Calu3 (cell line): ENCODE data around the gene ETS1. TPM values are rescaled to one million over a fixed set of nuclear protein-coding genes. Genes with fewer than 3 reads are reported as not detected.

Experiments
- BruUV-seq: library from RNA; stranded (reverse); fragments of 400-500 nt; replicated peaks from 2 replicates; lab custom pipeline; 2021; lab: Mats Ljungman, UMichigan
- CTCF ChIA-PET: fragments of 300-600 bp; sonication (Branson Sonifier 250); formaldehyde crosslinking; loops from one replicate; lab custom pipeline; 2022; ENCODE audit warnings: antibody characterized with exemption; lab: Charles Lee
- DNase-seq: peaks from one replicate; pipeline ENCODE4 v3.0.0; 2022
- H3K27ac Mint-ChIP-seq: one replicate; pipeline ENCODE4 v1.8.0; 2022; ENCODE audit warnings: mixed read lengths; ENCODE audit not compliant: unreplicated experiment
- H3K27me3 Mint-ChIP-seq: one replicate; pipeline ENCODE4 v1.8.0; 2022; ENCODE audit warnings: mixed read lengths; ENCODE audit not compliant: unreplicated experiment
- H3K36me3 Mint-ChIP-seq: one replicate; pipeline ENCODE4 v1.8.0; 2022; ENCODE audit warnings: mild to moderate bottlenecking, moderate library complexity, mixed read lengths; ENCODE audit not compliant: insufficient read depth, unreplicated experiment
- H3K4me1 Mint-ChIP-seq: one replicate; pipeline ENCODE4 v1.8.0; 2022; ENCODE audit warnings: mild to moderate bottlenecking, low read depth, mixed read lengths; ENCODE audit not compliant: unreplicated experiment
- H3K4me3 Mint-ChIP-seq: one replicate; pipeline ENCODE4 v1.8.0; 2022; ENCODE audit warnings: mild to moderate bottlenecking, low read depth, moderate library complexity, mixed read lengths; ENCODE audit not compliant: unreplicated experiment
- H3K9me3 Mint-ChIP-seq: one replicate; pipeline ENCODE4 v1.8.0; 2022; ENCODE audit warnings: low read depth, mixed read lengths; ENCODE audit not compliant: unreplicated experiment
- intact Hi-C: fragments of 100-400 bp; cut with micrococcal nuclease; formaldehyde crosslinking; loops from one replicate; pipeline ENCODE4 v1.10.0; 2022; ENCODE audit not compliant: unreplicated experiment
- total RNA-seq: library from RNA; stranded (reverse); gene quantifications from 2 replicates; pipeline ENCODE4 v1.2.3, GENCODE V29; 2022
- TF ChIP-seq, protein P1 (sequence below): fragments of 200-600 bp; IDR thresholded peaks from one replicate; pipeline ENCODE4 v1.8.0; 2022; ENCODE audit warnings: antibody characterized with exemption; ENCODE audit not compliant: unreplicated experiment

Gene ETS1
- total RNA-seq, 1 experiment from 2014 or later = 38.4 TPM

GRCh38 chr11:128596250-128596649 lies 8.9 kb upstream of the ETS1 start:
- no peaks in the 10 kb centered on the region for H3K4me1 Mint-ChIP-seq
- BruUV-seq = no TSS peak
- no peaks in the 10 kb centered on the region for H3K36me3 Mint-ChIP-seq
- no peak overlapping the region for H3K4me3 Mint-ChIP-seq
- TF ChIP-seq, protein P1, sequence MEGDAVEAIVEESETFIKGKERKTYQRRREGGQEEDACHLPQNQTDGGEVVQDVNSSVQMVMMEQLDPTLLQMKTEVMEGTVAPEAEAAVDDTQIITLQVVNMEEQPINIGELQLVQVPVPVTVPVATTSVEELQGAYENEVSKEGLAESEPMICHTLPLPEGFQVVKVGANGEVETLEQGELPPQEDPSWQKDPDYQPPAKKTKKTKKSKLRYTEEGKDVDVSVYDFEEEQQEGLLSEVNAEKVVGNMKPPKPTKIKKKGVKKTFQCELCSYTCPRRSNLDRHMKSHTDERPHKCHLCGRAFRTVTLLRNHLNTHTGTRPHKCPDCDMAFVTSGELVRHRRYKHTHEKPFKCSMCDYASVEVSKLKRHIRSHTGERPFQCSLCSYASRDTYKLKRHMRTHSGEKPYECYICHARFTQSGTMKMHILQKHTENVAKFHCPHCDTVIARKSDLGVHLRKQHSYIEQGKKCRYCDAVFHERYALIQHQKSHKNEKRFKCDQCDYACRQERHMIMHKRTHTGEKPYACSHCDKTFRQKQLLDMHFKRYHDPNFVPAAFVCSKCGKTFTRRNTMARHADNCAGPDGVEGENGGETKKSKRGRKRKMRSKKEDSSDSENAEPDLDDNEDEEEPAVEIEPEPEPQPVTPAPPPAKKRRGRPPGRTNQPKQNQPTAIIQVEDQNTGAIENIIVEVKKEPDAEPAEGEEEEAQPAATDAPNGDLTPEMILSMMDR = no peak
- no peak for DNase-seq
- CTCF ChIA-PET = no interaction called here
- no peak overlapping the region for H3K27ac Mint-ChIP-seq
- H3K9me3 Mint-ChIP-seq = peaks cover 2% of the 10 kb centered on the region
- intact Hi-C loops = no loop called here
- H3K27me3 Mint-ChIP-seq = peaks cover 8% of the 10 kb centered on the region

DNA sequence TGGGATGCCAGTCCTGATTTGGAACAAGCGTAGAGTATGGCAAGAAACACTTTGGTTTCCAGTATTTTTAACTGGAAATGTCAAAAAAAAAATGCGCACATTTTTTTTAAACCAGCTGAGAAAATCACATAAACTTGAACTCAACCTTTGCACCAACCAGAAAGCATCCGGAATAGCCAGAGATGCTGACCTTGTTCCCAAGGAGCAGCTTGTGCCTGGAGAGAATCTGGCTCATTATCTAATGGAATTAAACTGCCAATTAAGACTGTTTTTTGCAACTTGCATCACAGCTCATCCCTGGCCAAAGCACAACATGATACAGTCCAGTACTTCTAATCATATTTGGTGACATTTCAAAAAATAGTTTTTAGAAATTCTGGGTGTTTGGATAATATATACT lies 8.4 kb upstream of the ETS1 start:
- no TSS peak for BruUV-seq
- CTCF ChIA-PET = no interaction called here
- peaks cover 9% of the 10 kb centered on the region for H3K27me3 Mint-ChIP-seq

GRCh38 chr11:128595221-128595620 lies 7.9 kb upstream of the ETS1 start:
- no peaks in the 10 kb centered on the region for H3K9me3 Mint-ChIP-seq

More for the DNA sequence above, 8.4 kb upstream of the ETS1 start:
- intact Hi-C loops = no loop called here
- H3K4me1 Mint-ChIP-seq = no peaks in the 10 kb centered on the region
- TF ChIP-seq, protein P1 = no peak
- H3K9me3 Mint-ChIP-seq = peaks cover 2% of the 10 kb centered on the region
- H3K36me3 Mint-ChIP-seq = no peaks in the 10 kb centered on the region
- no peak for DNase-seq
- no peak overlapping the region for H3K4me3 Mint-ChIP-seq
- H3K27ac Mint-ChIP-seq = no peak overlapping the region

GRCh38 chr11:128594226-128594625 lies 6.9 kb upstream of the ETS1 start:
- CTCF ChIA-PET = no interaction called here
- no peaks in the 10 kb centered on the region for H3K36me3 Mint-ChIP-seq
- H3K27me3 Mint-ChIP-seq = peaks cover 25% of the 10 kb centered on the region
- DNase-seq = no peak
- intact Hi-C loops = no loop called here
- H3K27ac Mint-ChIP-seq = no peak overlapping the region
- no peak overlapping the region for H3K4me3 Mint-ChIP-seq
- TF ChIP-seq, protein P1 = no peak
- no peaks in the 10 kb centered on the region for H3K9me3 Mint-ChIP-seq
- H3K4me1 Mint-ChIP-seq = no peaks in the 10 kb centered on the region
- no TSS peak for BruUV-seq

More at GRCh38 chr11:128595221-128595620, 7.9 kb upstream of the ETS1 start:
- no TSS peak for BruUV-seq
- TF ChIP-seq, protein P1 = no peak
- intact Hi-C loops = no loop called here
- CTCF ChIA-PET = no interaction called here
- Mint-ChIP-seq H3K36me3 (no peaks in the 10 kb centered on the region), H3K4me3 (no peak overlapping the region), H3K27ac (no peak overlapping the region), H3K27me3 (peaks cover 15% of the 10 kb centered on the region), H3K4me1 (no peaks in the 10 kb centered on the region)
- DNase-seq = no peak
